Measurements from ENCODE around the gene ANG.
"Not testable (repeated sequence)": the region's sequence is repeated elsewhere in the genome, so short reads cannot be mapped to it uniquely, and the experiment has no call there.

DNA sequence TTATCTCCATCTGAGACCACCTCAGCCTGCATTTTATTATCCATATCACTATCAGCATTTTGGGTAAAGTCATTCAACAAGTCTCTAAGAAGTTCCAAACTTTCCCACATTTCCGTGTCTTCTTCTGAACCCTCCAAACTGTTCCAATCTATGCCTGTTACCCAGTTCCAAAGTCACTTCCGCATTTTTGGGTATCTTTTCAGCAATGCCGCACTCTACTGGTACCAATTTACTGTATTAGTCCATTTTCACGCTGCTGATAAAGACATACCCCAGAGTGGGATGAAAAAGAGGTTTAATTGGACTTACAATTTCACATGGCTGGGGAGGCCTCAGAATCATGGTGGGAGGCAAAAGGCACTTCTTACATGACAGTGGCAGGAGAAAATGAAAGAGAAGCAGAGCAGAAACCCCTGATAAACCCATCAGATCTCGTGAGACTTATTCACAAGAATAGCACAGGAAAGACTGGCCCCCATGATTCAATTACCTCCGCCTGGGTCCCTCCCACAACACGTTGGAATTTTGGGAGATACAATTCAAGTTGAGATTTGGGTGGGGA lies 22.1 kb upstream of the ANG start:
- not testable (repeated sequence) for TF ChIP-seq EP300 (IDR thresholded peaks at IDR 0.05)
- TF ChIP-seq, protein P1, sequence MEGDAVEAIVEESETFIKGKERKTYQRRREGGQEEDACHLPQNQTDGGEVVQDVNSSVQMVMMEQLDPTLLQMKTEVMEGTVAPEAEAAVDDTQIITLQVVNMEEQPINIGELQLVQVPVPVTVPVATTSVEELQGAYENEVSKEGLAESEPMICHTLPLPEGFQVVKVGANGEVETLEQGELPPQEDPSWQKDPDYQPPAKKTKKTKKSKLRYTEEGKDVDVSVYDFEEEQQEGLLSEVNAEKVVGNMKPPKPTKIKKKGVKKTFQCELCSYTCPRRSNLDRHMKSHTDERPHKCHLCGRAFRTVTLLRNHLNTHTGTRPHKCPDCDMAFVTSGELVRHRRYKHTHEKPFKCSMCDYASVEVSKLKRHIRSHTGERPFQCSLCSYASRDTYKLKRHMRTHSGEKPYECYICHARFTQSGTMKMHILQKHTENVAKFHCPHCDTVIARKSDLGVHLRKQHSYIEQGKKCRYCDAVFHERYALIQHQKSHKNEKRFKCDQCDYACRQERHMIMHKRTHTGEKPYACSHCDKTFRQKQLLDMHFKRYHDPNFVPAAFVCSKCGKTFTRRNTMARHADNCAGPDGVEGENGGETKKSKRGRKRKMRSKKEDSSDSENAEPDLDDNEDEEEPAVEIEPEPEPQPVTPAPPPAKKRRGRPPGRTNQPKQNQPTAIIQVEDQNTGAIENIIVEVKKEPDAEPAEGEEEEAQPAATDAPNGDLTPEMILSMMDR (IDR thresholded peaks at IDR 0.05): not testable (repeated sequence)
